GM06990 (cell line): ENCODE measurements around the gene RTEL1.
A peak's percentile ranks its signal among the peaks of the same experiment; 100 is the strongest.
"Not testable (repeated sequence)": the region's sequence is repeated elsewhere in the genome, so short reads cannot be mapped to it uniquely, and the experiment has no call there.

Experiments used
- DNase-seq: peaks from one replicate; pipeline ENCODE4 v3.0.0-alpha.2; 2011; ENCODE audit not compliant: insufficient read length; ENCODE audit errors: extremely low read depth
- H3K27me3 ChIP-seq: replicated peaks from 2 replicates; pipeline ENCODE4 v1.6.0; 2011; ENCODE audit warnings: low read length; ENCODE audit not compliant: control insufficient read depth, insufficient read depth
- H3K36me3 ChIP-seq: 2 replicates; pipeline ENCODE4 v1.5.1; 2011; ENCODE audit warnings: low read length; ENCODE audit not compliant: control insufficient read depth, insufficient read depth
- H3K4me3 ChIP-seq: replicated peaks from 2 replicates; pipeline ENCODE4 v1.5.1; 2011; ENCODE audit warnings: low read depth, mild to moderate bottlenecking, control low read depth, low read length
- CTCF ChIP-seq: IDR thresholded peaks from 2 replicates; pipeline ENCODE4 v1.5.1; 2011; ENCODE audit warnings: low read length, control low read depth, mild to moderate bottlenecking, inconsistent platforms; ENCODE audit not compliant: insufficient read depth, poor library complexity, severe bottlenecking

The RTEL1 gene

GRCh38 chr20:63708301-63709148, 50.4 kb downstream of the RTEL1 start:
- DNase-seq: no peak
- Histone ChIP-seq H3K27me3 (no peaks in the 10 kb centered on the region), H3K36me3 (peaks cover 28% of the 10 kb centered on the region), H3K4me3 (peak overlapping the region; percentile 83)
- no peak for TF ChIP-seq CTCF

GRCh38 chr20:63709149-63709527, 51.0 kb downstream of the RTEL1 start:
- H3K27me3 ChIP-seq: no peaks in the 10 kb centered on the region
- H3K36me3 ChIP-seq: peaks cover 24% of the 10 kb centered on the region

GRCh38 chr20:63711085-63711645, 53.1 kb downstream of the RTEL1 start:
- Histone ChIP-seq H3K27me3 (no peaks in the 10 kb centered on the region), H3K36me3 (peaks cover 7% of the 10 kb centered on the region), H3K4me3 (no peak overlapping the region)
- no peak for TF ChIP-seq CTCF
- no peak for DNase-seq

More at GRCh38 chr20:63709149-63709527, 51.0 kb downstream of the RTEL1 start:
- peak overlapping the region; percentile 83 for H3K4me3 ChIP-seq
- DNase-seq: no peak
- no peak for TF ChIP-seq CTCF

GRCh38 chr20:63712191-63712590, 54.1 kb downstream of the RTEL1 start:
- Histone ChIP-seq H3K4me3 (no peak overlapping the region), H3K36me3 (peaks cover 5% of the 10 kb centered on the region), H3K27me3 (no peaks in the 10 kb centered on the region)
- TF ChIP-seq CTCF: no peak
- no peak for DNase-seq

GRCh38 chr20:63714858-63715257, 56.7 kb downstream of the RTEL1 start:
- Histone ChIP-seq H3K27me3 (no peaks in the 10 kb centered on the region), H3K36me3 (peaks cover 2% of the 10 kb centered on the region), H3K4me3 (no peak overlapping the region)
- no peak for TF ChIP-seq CTCF
- DNase-seq: no peak

GRCh38 chr20:63718996-63719395, 60.9 kb downstream of the RTEL1 start:
- TF ChIP-seq CTCF: no peak
- Histone ChIP-seq H3K27me3 (no peaks in the 10 kb centered on the region), H3K4me3 (no peak overlapping the region), H3K36me3 (peaks cover 6% of the 10 kb centered on the region)
- no peak for DNase-seq

GRCh38 chr20:63722967-63723622, 65.0 kb downstream of the RTEL1 start:
- H3K4me3 ChIP-seq, H3K36me3 ChIP-seq, DNase-seq, H3K27me3 ChIP-seq: not testable (repeated sequence)

- DNase-seq, H3K27me3 ChIP-seq, H3K4me3 ChIP-seq: not testable (repeated sequence)
- H3K36me3 ChIP-seq: peaks cover 20% of the 10 kb centered on the region
Observed at GRCh38 chr20:63730189-63730733, 72.1 kb downstream of the RTEL1 start.
